Activated naive CD8-positive, alpha-beta T cell treated with anti-CD3 and anti-CD28 coated beads for 36 hours (primary cell): ENCODE data around the gene POLR3H. TPM values are rescaled to one million over a fixed set of nuclear protein-coding genes. Genes with fewer than 3 reads are reported as not detected.

Source experiments
- DNase-seq: peaks from one replicate; pipeline ENCODE4 v3.0.0; 2021
- H3K27ac Mint-ChIP-seq: one replicate; pipeline ENCODE4 v1.8.0; 2022; ENCODE audit warnings: mild to moderate bottlenecking, moderate library complexity, mixed read lengths
- H3K27me3 Mint-ChIP-seq: one replicate; pipeline ENCODE4 v1.8.0; 2022; ENCODE audit warnings: mild to moderate bottlenecking, mixed read lengths
- H3K36me3 Mint-ChIP-seq: one replicate; pipeline ENCODE4 v1.8.0; 2021; ENCODE audit warnings: mild to moderate bottlenecking, mixed read lengths
- H3K4me1 Mint-ChIP-seq: one replicate; pipeline ENCODE4 v1.8.0; 2021; ENCODE audit warnings: mixed read lengths
- H3K4me3 Mint-ChIP-seq: one replicate; pipeline ENCODE4 v1.8.0; 2022; ENCODE audit warnings: mild to moderate bottlenecking, moderate library complexity, mixed read lengths
- H3K9me3 Mint-ChIP-seq: one replicate; pipeline ENCODE4 v1.8.0; 2022; ENCODE audit warnings: mixed read lengths
- total RNA-seq, 2 experiments: library from RNA; stranded (reverse); gene quantifications; one replicate each; pipeline ENCODE4 v1.2.3, GENCODE V29; 2021

The POLR3H gene
- total RNA-seq, 2 experiments from 2014 or later: 69.2 to 70.1 TPM

DNA sequence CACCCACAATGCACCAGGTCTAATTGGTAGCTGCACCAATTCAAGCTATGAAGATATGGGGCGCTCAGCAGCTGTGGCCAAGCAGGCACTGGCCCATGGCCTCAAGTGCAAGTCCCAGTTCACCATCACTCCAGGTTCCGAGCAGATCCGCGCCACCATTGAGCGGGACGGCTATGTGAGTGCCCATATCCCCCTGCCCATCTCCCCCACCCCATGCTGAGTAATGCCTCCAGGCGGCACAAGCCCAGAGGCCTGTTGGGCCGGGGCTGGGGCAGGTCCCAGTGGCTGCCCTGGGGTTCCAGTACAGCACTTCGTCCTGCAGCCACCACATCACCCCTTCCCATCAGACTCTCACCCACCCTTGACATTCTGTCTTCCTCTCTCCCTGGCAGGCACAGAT is 21.5 kb downstream of the POLR3H start:
- Mint-ChIP-seq H3K27me3 (no peaks in the 10 kb centered on the region), H3K4me1 (peaks cover 11% of the 10 kb centered on the region), H3K27ac (peak overlapping the region; percentile 78), H3K4me3 (no peak overlapping the region), H3K9me3 (no peaks in the 10 kb centered on the region), H3K36me3 (no peaks in the 10 kb centered on the region)
- no peak for DNase-seq

DNA sequence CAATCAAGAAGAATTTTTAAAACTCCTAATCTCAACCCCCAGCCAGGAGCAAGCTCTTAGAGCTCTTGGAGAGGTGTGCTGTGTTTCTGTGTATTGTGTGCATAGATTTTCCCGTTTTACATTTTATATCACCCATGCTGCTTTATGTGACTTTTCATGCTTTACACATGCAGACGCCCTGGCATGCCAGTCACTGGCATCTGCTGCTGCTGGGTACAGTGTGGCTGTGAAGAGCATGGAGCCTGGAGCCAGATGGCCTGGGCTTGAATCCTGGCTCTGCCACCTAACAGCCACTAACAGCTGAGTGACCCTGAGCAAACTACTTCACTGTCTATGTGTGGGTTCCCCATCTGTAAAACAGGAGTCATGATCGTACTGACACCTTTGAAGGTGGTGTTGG is 23.1 kb downstream of the POLR3H start:
- no peaks in the 10 kb centered on the region for H3K9me3 Mint-ChIP-seq
- no peaks in the 10 kb centered on the region for H3K36me3 Mint-ChIP-seq
- H3K27ac Mint-ChIP-seq: no peak overlapping the region
- H3K4me1 Mint-ChIP-seq: peaks cover 9% of the 10 kb centered on the region
- H3K4me3 Mint-ChIP-seq: no peak overlapping the region
- no peak for DNase-seq
- H3K27me3 Mint-ChIP-seq: no peaks in the 10 kb centered on the region

DNA sequence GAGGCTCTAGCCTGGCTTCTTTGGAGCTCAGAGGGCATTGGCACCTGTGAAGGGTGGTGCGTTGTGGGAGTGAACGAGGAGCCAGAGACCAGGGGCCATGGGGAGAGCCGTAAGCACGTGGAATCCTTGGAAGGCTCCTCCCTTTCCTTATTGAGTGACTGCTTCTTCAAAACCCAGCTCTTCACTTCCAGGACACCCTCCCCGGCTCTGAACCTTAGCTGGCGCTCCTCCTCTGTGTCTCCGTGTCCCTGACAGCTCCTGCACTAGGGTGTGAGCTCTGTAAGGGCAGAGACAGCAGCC is 26.3 kb downstream of the POLR3H start:
- no peak for DNase-seq
- Mint-ChIP-seq H3K4me3 (no peak overlapping the region), H3K36me3 (no peaks in the 10 kb centered on the region), H3K27me3 (no peaks in the 10 kb centered on the region), H3K4me1 (peaks cover 2% of the 10 kb centered on the region), H3K9me3 (no peaks in the 10 kb centered on the region), H3K27ac (no peak overlapping the region)

DNA sequence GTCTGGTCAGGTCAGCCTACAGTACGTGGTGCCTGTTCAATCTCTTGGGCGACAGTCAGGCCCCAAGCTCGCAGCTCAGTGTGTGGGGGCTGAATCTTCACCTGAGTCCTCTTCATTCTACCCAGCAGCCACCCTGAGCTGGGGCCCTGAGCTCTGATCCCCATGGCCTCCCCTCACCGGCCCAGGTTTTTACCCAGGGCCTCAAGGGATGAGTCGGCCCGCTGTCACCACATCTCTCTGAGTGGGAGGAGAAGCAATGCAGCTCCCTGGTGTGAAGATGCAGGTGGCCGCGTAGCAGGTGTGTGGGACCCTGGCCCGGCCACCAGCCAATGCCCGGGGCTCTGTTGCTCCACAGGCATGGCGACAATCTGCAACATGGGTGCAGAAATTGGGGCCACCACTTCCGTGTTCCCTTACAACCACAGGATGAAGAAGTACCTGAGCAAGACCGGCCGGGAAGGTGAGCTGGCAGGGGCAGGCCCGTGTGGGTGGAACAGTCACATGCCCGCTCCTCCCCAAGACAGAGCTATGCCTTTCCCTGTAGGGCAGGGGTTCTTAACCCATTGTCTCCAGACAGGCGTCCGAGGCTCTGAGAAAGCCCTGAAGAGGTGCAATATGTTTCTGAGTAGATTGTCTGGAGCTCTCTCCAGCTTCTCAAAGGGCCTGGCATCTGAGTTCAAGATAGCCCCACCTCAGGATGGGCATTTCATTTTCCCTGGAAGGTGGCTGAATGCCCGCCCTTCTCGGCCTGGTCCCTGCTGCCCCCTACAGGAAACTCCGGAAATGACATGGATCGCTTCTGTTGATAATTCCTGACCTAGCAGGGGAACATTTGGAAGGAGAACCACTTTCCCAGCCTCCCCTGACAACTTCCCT is 26.9 kb downstream of the POLR3H start:
- no peak overlapping the region for H3K4me3 Mint-ChIP-seq
- H3K27ac Mint-ChIP-seq: peak overlapping the region; percentile 62
- DNase-seq: no peak
- no peaks in the 10 kb centered on the region for H3K9me3 Mint-ChIP-seq
- H3K4me1 Mint-ChIP-seq: no peaks in the 10 kb centered on the region
- no peaks in the 10 kb centered on the region for H3K27me3 Mint-ChIP-seq
- no peaks in the 10 kb centered on the region for H3K36me3 Mint-ChIP-seq

DNA sequence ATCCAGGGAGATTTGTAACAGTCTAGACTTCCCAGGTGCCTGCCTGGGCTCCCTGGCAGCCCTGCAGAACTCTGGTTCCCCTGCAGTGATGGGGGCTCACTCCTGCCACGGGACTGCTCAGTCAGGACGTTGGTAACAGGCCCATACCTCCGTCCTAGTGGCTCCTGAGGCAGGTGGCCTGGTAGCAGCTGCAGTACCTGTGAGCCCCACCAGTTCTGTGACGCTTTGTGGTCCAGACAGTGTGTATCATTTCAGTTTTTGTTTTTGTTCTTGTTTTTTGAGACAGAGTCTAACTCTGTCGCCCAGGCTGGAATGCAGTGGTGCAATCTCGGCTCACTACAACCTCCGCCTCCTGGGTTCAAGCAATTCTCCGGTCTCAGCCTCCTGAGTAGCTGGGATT is 27.8 kb downstream of the POLR3H start:
- H3K27ac Mint-ChIP-seq: no peak overlapping the region
- no peaks in the 10 kb centered on the region for H3K27me3 Mint-ChIP-seq
- no peak for DNase-seq
- H3K9me3 Mint-ChIP-seq: no peaks in the 10 kb centered on the region
- no peaks in the 10 kb centered on the region for H3K36me3 Mint-ChIP-seq
- no peak overlapping the region for H3K4me3 Mint-ChIP-seq
- no peaks in the 10 kb centered on the region for H3K4me1 Mint-ChIP-seq

DNA sequence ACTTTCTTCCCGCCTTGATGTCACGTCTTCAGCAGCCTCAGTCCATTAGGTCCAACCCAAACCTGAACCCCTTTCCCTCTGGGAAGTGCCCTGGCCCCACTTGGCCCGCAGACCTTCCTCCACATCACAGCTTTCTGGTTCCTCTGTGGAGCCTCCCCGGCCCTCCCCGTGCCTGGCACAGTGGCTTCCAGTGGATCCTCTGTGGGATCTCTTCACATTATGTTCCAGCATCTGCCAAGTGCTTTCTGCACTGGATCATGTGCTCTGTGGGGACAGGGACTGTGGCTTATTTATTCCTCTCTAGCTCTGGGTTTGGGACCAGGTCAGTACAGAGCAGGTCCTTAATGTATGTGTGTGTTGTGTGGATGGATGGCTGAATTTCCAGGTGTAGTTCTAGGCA is 30.9 kb downstream of the POLR3H start:
- no peaks in the 10 kb centered on the region for H3K27me3 Mint-ChIP-seq
- H3K4me1 Mint-ChIP-seq: no peaks in the 10 kb centered on the region
- no peaks in the 10 kb centered on the region for H3K9me3 Mint-ChIP-seq
- no peak overlapping the region for H3K4me3 Mint-ChIP-seq
- no peak overlapping the region for H3K27ac Mint-ChIP-seq
- no peak for DNase-seq
- H3K36me3 Mint-ChIP-seq: no peaks in the 10 kb centered on the region

DNA sequence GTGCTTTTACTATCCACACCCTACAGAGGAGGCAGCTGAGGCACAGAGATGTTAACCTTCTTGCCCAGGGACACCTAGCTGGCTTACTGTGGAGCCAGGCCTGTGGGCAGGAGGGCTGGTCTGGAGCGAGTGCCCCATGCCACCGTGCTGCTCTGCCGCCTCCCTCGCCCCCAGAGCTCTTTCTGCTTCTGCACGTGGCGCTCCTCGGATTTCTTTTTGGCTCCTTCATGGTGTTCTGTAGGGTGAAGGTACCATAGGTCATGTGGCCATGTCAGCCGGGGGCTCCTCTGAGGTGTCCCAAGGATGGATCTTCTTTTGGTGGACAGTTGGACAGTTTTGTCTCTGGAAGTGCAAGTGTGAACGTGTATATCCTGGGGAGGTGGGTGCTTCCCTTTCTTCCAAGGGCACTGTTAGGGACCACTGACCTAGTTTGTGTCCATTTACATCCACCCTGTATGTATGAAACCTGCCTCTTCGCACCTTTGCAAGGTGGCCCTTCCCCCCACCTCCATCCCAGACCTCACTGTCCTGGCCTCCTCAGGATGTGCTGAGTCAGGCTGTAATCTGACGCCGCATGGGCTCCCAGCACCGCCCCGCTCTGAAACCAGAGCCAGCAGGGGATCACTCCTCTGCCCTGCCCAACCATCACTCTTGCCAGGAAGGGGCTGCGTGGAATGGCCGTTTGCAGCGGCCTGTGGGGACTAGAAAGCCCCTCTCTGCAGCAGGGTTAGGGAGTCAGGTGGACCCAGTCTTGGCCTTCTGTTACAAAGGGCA is 31.7 kb downstream of the POLR3H start:
- Mint-ChIP-seq H3K27ac (no peak overlapping the region), H3K4me3 (no peak overlapping the region), H3K4me1 (no peaks in the 10 kb centered on the region), H3K27me3 (no peaks in the 10 kb centered on the region), H3K9me3 (no peaks in the 10 kb centered on the region), H3K36me3 (peaks cover 2% of the 10 kb centered on the region)
- DNase-seq: no peak

DNA sequence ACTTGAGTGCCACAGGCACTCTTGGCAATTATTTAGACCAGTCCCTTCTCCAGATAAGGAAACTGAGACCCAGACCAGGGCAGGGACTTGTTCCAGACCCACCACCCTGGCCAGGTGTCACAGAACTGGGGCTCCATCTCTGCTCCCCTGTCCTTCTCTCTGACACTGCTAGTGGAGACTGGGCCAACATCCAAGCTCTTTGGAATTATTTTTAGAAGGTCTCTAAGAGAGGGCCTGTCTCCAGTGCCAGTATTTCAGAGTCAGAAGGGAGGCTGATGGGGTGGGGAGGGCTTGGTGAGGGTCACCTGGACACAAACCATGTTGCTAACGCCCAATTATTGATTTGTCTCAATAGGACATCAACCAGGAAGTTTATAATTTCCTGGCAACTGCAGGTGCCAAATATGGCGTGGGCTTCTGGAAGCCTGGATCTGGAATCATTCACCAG is 32.7 kb downstream of the POLR3H start:
- H3K4me3 Mint-ChIP-seq: no peak overlapping the region
- H3K4me1 Mint-ChIP-seq: no peaks in the 10 kb centered on the region
- H3K27ac Mint-ChIP-seq: no peak overlapping the region
- H3K27me3 Mint-ChIP-seq: no peaks in the 10 kb centered on the region
- H3K36me3 Mint-ChIP-seq: peaks cover 2% of the 10 kb centered on the region
- H3K9me3 Mint-ChIP-seq: no peaks in the 10 kb centered on the region
- DNase-seq: no peak

DNA sequence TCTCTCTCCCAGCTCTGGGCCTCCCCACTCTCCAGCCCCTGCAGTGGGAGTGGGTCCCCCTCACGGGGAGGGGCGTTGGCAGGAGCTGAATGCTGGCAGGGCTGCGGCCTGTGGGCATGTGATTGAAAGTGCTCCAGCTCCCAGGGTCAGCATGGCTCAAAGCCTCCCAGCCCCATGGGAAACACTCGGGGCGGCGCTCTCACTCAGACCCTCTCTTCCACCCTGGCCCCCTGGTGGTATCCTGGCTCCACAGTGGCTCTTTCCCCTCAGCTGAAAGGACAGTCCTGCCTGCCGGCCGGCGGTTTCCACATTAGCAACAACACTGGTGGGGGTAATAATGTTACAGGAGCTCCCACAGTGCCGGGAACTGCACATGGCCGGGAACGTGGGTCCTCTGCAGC is 35.5 kb downstream of the POLR3H start:
- H3K9me3 Mint-ChIP-seq: no peaks in the 10 kb centered on the region
- no peak for DNase-seq
- H3K36me3 Mint-ChIP-seq: peaks cover 2% of the 10 kb centered on the region
- H3K27ac Mint-ChIP-seq: no peak overlapping the region
- no peak overlapping the region for H3K4me3 Mint-ChIP-seq
- H3K4me1 Mint-ChIP-seq: no peaks in the 10 kb centered on the region
- H3K27me3 Mint-ChIP-seq: no peaks in the 10 kb centered on the region

DNA sequence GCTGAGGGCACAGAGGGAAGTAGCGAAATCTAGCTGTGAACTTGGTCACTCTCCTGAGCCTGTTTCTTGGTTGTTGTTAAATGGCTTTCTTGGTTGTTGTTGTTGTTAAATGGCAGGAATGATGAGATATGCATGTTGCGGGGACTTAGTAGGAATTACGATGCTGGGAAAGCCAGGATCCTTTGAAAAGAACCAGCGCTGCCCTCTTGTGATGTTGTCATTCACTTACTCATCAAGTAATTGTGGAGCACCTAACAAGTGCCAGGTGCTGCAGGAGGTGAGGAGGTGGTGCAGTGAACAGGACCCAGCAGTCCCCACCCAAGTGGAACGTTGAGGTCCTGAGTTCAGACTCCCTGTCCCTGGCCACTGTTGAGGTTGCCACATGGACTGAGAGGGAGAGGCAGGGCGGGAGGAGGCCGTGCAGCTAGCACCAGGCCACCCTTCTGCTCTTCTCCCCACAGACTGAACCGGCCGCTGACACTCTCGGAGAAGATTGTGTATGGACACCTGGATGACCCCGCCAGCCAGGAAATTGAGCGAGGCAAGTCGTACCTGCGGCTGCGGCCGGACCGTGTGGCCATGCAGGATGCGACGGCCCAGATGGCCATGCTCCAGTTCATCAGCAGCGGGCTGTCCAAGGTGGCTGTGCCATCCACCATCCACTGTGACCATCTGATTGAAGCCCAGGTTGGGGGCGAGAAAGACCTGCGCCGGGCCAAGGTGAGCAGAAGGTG is 36.8 kb downstream of the POLR3H start:
- no peak overlapping the region for H3K4me3 Mint-ChIP-seq
- peaks cover 2% of the 10 kb centered on the region for H3K36me3 Mint-ChIP-seq
- H3K4me1 Mint-ChIP-seq: no peaks in the 10 kb centered on the region
- no peaks in the 10 kb centered on the region for H3K27me3 Mint-ChIP-seq
- no peak for DNase-seq
- H3K9me3 Mint-ChIP-seq: no peaks in the 10 kb centered on the region
- H3K27ac Mint-ChIP-seq: peak overlapping the region; percentile 21

DNA sequence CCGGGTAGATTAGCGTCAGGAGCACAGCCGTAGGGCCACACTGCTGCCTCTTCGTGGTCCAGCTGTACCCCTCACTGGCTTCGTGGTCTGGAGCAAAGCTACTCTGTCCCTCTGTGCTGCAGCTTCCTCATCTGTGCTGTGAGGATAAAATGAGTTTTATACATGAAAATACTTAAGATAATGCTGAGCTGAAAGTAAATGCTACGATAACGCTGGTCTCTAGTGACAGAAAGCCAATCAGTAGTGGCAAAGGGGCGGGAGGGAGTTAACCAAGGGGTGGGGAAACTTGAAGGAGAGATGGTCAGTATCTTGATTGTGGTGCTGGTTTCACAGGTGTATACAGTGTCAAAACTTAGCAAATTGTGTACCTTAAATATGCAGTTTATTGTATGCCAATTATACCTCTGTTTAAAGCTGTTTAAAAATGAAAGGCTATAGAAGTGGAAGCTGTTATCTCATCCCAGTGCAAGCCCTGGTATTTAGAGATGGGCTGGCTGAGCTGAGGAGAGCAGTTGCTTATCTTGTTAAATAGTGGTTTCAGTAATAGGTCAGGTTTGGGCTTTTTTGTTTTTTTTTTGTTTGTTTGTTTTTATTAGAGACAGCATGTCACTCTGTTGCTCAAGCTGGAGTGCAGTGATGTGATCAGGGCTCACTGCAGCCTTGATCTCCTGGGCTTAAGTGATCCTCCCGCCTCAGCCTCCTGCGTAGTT is 38.6 kb downstream of the POLR3H start:
- Mint-ChIP-seq H3K27ac (no peak overlapping the region), H3K4me3 (no peak overlapping the region), H3K4me1 (no peaks in the 10 kb centered on the region), H3K9me3 (no peaks in the 10 kb centered on the region), H3K27me3 (no peaks in the 10 kb centered on the region), H3K36me3 (peaks cover 11% of the 10 kb centered on the region)
- no peak for DNase-seq

DNA sequence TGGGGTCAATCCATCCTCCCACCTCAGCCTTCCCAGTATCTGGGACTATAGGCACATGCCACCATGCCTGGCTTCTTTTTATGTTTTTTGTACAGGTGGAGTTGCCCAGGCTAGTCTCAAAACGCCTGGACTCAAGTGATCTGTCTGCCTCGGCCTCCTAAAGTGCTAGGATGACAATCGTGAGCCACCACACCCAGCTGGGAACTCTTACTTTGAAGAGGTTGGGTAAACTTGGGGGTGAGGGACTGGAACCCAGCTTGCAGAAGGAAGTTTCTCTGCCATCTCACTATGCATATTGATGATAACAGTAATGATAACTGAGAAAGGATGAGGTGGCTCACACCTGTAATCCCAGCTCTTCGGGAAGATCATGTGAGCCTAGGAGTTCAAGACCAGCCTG is 39.5 kb downstream of the POLR3H start:
- H3K4me3 Mint-ChIP-seq: no peak overlapping the region
- H3K27ac Mint-ChIP-seq: no peak overlapping the region
- peaks cover 11% of the 10 kb centered on the region for H3K36me3 Mint-ChIP-seq
- no peak for DNase-seq
- H3K9me3 Mint-ChIP-seq: no peaks in the 10 kb centered on the region
- H3K4me1 Mint-ChIP-seq: no peaks in the 10 kb centered on the region
- no peaks in the 10 kb centered on the region for H3K27me3 Mint-ChIP-seq

DNA sequence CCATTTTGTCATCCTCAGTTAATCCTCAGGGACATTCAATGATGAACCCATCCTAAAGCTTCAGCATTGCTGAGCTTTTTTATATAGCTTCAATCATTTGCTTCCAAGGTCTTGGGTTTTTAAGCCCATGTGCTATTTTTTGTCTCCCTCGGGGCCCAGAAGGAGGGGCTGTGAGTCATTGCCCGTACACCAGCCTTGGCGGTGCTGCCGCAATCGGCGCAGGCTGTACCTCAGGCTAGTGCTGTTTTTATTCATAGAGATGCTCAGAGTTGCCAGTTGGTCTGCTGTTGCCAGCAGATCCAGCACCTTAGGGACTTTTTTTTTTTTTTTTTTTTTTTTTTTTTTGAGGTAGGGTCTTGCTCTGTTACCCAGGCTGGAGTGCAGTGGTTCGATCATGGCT is 39.9 kb downstream of the POLR3H start:
- Mint-ChIP-seq H3K4me3 (no peak overlapping the region), H3K9me3 (no peaks in the 10 kb centered on the region), H3K36me3 (peaks cover 11% of the 10 kb centered on the region), H3K4me1 (no peaks in the 10 kb centered on the region), H3K27ac (no peak overlapping the region), H3K27me3 (no peaks in the 10 kb centered on the region)
- DNase-seq: no peak

DNA sequence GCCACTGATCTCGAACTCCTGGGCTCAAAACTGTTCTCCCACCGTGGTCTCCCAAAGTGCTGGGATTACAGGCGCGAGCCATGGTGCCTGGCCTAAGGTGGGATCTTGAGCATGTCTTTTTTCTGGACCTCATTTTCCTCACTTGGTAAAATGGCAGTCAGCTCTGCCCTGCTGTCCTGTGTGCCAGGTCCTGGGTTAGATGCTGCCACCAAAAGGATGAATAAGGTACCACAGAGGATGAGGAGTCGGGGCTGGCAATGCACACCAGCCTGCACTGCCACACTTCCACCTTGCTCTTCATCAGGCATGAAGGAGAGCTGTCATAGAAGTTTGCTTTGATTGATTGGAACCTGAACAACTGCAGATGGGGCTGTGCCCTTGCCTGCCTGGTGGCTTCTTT is 43.1 kb downstream of the POLR3H start:
- no peaks in the 10 kb centered on the region for H3K9me3 Mint-ChIP-seq
- peaks cover 10% of the 10 kb centered on the region for H3K36me3 Mint-ChIP-seq
- no peaks in the 10 kb centered on the region for H3K4me1 Mint-ChIP-seq
- H3K27ac Mint-ChIP-seq: no peak overlapping the region
- no peaks in the 10 kb centered on the region for H3K27me3 Mint-ChIP-seq
- no peak overlapping the region for H3K4me3 Mint-ChIP-seq
- DNase-seq: no peak

DNA sequence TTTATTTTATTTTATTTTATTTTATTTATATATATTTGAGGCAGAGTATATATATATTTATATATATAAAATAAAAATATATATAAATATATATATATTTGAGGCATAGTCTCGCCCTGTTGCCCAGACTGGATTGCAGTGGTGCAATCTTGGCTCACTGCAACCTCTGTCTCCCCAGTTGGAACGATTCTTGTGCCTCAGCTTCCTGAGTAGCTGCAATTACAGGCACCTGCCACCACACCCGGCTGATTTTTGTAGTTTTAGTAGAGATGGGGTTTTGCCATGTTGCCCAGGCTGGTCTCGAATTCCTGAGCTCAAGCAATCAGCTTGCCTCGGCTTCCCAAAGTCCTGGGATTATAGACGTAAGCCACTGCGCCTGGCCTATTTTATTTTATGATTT is 44.0 kb downstream of the POLR3H start:
- no peak overlapping the region for H3K27ac Mint-ChIP-seq
- no peaks in the 10 kb centered on the region for H3K27me3 Mint-ChIP-seq
- no peaks in the 10 kb centered on the region for H3K4me1 Mint-ChIP-seq
- no peaks in the 10 kb centered on the region for H3K9me3 Mint-ChIP-seq
- DNase-seq: no peak
- H3K4me3 Mint-ChIP-seq: no peak overlapping the region
- H3K36me3 Mint-ChIP-seq: peaks cover 10% of the 10 kb centered on the region
